NK-92 treated with Interleukin-12 subunit alpha and Interleukin-12 subunit beta, amount 100 ng/mL, for 24 hours (cell line): ENCODE measurements around the gene PDE4B.

Experiments
- DNase-seq: peaks from one replicate; lab custom pipeline; 2025; lab: John Stamatoyannopoulos, UW

PDE4B gene

GRCh38 chr1:66341446-66342089 lies 548.9 kb downstream of the PDE4B start:
- no peak for DNase-seq

DNA sequence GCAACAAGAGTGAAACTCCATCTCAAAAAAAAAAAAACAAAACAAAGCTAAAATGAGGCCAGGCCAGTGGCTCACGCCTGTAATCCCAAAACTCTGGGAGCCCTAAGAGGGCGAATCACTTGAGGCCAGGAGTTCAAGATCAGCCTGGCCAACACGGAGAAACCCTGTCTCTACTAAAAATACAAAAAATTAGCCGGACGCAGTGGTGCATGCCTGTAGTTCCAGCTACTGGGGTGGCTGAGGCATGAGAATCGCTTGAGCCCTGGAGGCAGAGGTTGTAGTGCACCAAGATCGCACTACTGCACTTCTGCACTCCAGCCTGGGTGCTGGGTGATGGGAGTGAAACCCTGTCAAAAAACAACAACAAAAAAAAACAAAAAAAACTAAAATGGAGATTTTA lies 550.0 kb downstream of the PDE4B start:
- DNase-seq = no peak

GRCh38 chr1:66343569-66344325 lies 551.1 kb downstream of the PDE4B start:
- no peak for DNase-seq

DNA sequence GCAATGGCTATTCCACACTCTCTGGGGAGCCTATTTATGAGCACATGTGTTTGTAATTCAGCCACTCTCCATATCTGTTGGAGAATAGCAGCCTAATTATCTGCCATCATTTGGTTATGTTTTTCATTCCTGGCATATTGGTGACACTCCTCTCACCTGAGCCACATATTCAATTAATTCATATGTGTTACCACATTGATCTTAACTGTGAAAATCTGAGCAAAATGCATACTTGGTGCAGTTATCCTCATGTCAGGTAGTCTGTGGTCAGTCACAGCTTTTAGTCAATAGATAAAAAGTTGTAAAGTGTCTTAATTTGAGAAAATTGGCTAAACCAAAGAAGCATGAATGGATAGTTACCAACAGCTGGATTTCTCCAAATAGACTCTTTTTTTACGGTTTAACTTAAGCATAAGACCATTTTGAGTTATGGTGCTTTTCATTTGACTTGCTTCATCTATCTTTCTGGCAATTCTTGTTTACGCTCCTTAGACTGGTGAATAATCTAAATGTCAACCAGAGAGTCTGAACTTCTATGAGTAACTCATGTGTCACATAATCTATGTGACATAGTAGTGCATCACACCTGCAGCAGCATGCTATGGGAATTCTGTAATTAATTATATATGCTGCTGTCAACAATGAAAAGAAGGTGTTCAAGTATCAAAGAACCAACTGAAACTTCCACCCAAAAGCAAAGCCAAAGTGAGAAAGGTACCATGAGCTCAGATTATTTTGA lies 553.5 kb downstream of the PDE4B start:
- no peak for DNase-seq

- no peak for DNase-seq
Observed at GRCh38 chr1:66346873-66347272, 554.2 kb downstream of the PDE4B start.

GRCh38 chr1:66348776-66349175 lies 556.1 kb downstream of the PDE4B start:
- DNase-seq = no peak

DNA sequence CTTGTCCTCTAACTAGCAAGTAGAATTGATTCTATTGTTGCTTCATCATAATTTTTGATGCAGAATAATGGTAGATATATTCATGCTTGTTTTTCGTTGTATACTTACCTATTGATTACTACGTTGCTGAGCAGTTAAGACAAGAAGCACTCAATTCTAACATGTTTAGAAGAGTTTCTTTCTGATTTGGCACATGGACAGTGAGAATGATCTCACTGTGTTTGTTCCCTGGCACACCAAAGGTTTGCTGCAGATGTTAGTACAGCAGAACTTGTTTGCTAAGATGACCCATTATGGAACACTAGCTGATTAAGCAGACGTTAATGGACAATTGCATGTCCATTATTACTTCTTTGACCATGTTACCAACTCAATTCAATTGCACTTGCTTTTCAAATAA lies 556.5 kb downstream of the PDE4B start:
- no peak for DNase-seq

GRCh38 chr1:66350001-66350547 lies 557.4 kb downstream of the PDE4B start:
- no peak for DNase-seq

- DNase-seq = no peak
Observed at GRCh38 chr1:66351478-66351877, 558.8 kb downstream of the PDE4B start.

DNA sequence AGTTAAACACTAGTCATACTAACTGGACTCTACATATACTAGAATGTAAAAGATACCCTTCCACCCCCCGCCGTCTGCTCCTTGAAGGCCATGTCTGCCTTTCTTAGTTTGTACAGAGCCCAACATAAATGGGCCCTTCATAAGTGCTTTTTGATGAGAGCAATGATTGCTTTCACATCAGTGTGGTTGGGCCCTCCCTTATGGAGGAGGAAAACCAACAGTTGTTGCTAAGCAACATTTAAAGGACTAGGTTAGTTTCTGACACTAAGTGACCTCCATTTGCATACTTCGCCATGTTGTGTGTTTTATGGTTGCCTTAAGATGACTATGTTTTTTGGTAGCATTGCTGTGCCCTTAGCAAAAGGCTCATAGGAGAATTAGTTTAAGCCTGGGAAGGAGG lies 559.2 kb downstream of the PDE4B start:
- no peak for DNase-seq

DNA sequence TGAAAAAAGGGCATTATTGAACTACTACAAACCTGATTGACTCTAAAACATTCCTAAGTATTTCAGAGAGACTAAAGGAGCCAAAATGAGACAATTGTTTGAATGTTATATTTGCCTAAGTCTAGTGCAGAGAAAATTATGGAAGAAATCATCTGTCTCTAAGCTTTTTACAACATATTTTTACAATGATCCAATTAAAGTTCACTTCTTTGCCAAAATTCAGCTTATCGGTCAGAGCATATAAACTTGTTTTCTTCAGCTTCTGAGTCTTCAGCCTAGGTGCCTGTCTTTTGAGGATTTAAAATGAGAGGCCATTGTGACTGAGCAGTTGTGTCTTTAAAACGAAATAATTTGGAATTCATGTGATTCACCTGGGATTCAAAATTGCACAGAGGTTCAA lies 560.1 kb downstream of the PDE4B start:
- DNase-seq = no peak

- DNase-seq = no peak
Observed at GRCh38 chr1:66353257-66353656, 560.6 kb downstream of the PDE4B start.

GRCh38 chr1:66354311-66355201 lies 561.9 kb downstream of the PDE4B start:
- no peak for DNase-seq

- DNase-seq = no peak
Observed at GRCh38 chr1:66355756-66356155, 563.1 kb downstream of the PDE4B start.

- no peak for DNase-seq
Observed at GRCh38 chr1:66356605-66357004, 563.9 kb downstream of the PDE4B start.

DNA sequence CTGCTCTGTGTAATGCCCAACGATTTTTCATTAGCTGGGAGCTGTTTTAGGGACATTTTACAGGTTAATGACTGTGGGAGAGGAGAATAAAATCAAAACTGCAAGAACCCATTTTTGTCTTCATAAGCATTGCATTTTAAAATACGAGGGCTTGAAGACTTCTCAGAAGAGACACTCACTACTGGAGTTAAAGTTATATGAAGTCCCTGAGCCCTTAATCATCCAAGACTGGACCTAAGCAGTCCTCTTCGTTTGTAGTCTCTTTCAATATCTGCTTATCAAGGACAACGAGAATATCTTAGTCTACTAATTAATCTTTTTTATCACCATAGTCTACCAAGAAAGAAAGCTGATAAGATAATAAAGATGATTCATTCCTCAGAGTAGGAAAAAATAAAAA lies 564.3 kb downstream of the PDE4B start:
- no peak for DNase-seq

DNA sequence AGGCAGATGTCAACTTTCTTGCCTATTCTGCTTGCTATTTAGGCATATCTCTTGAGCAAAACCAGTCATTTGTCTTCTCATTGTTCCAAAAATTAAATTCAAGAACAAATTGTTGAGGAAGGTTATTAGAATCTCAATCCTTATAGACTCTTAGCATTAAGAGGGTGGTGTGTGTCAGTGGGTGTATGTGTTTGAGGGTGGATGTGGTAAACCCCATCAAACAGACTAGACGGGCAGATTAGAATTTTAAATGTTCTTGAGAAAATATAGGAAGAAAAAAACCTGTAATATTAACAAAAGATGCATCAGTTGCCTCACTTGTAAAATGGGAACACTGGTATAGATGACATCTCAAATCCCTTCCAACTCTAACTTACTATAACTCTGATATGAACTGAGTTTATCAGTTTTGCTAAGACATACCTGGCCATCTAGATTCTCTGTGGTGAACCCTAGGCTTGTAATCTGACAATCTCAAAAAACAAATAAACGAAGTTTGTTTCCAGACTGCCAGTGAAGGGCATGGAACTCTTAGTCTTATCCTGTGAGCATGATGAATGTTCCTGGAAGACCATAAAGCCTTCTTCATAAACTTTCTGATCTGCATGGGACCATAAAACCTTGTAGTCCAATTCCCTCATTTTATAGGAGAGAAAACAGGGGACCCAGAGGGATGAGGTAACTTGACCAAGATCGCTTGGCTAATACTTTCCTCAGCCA lies 564.9 kb downstream of the PDE4B start:
- DNase-seq = no peak

- DNase-seq = no peak
Observed at GRCh38 chr1:66359269-66359668, 566.6 kb downstream of the PDE4B start.

DNA sequence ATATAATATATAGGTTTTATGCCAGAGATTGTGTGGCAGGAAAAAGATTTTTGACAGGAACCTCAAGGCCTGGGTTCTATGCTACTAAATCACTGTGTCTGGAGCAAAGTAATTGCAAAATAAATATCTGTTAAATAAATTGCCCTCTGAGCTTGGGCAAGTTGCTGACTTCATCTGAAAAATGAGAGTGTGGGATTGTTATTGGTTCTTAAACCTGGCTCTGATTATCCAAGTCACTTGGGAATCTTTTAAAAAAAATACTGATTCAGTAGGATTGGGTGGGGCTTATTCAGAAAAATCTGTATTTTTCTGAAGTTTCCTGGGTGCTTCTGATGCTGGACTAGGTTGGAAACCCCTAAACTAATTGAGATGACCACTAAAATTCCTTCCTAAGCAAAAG lies 567.1 kb downstream of the PDE4B start:
- no peak for DNase-seq

DNA sequence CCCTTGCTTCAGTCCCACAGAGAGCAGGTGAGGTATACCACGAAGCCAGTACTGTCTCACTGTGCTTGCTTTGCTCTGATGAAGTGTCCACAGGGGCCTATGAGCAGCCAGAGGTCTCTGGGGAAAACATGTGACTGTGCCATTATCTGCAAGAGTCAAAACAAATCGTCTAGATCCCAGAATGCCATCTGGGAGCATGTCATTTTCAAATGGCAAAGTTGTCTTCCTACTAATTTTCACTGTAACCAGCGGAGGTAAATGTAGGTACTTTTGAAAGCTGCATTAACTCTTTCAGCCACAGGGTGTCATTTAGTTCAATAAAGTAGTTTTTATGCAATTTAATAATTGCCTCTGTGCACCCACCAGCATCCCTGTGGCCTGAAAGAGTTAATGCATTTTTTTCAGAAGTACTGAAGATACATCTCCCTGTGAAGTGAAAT lies 567.6 kb downstream of the PDE4B start:
- DNase-seq = no peak
